Measurements from ENCODE around the gene CDC42SE2.

The CDC42SE2 gene

DNA sequence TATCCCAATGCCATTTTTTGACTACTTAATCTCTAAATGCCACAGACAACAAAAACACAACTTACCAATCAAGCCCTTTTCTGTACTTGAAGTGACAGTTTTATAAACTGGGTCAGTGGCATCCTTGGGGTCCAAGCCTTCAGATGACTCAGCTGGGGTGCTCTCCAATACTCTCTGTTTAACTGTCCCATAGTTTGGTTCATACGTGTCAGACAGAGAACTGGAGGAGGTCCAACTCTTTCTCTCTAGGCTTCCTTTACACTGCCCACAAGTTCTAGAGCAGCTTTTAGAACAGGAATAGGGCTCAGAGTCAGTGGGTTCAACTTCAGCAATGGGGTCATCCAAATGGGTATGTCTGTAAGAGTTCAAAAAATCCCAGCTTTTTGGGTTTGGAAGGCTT is 166.9 kb downstream of the CDC42SE2 start:
- DNase-seq (ENCODE audit: low read depth in 3 of 3, low spot score in 1 of 3) = no peak

- DNase-seq (ENCODE audit: low read depth in 3 of 3, low spot score in 1 of 3) = no peak
Observed at GRCh38 chr5:131431794-131432193, 167.9 kb downstream of the CDC42SE2 start.

GRCh38 chr5:131433109-131433508 is 169.3 kb downstream of the CDC42SE2 start:
- DNase-seq (ENCODE audit: low read depth in 3 of 3, low spot score in 1 of 3) = no peak

GRCh38 chr5:131436081-131436480 is 172.2 kb downstream of the CDC42SE2 start:
- no peak for DNase-seq (ENCODE audit: low read depth in 3 of 3, low spot score in 1 of 3)

- no peak for DNase-seq (ENCODE audit: low read depth in 3 of 3, low spot score in 1 of 3)
Observed at GRCh38 chr5:131441184-131441583, 177.3 kb downstream of the CDC42SE2 start.

All from stimulated activated CD4-positive, alpha-beta T cell treated with anti-CD3 and anti-CD28 coated beads, TNF-alpha, amount 100 ng/mL, for 1 hour (primary cell).